GM06990 (cell line): Measurements from ENCODE around the gene DPH1.
A peak's percentile ranks its signal among the peaks of the same experiment; 100 is the strongest.

Experiments
- DNase-seq: peaks from one replicate; pipeline ENCODE4 v3.0.0-alpha.2; 2011; ENCODE audit not compliant: insufficient read length; ENCODE audit errors: extremely low read depth
- H3K27me3 ChIP-seq: replicated peaks from 2 replicates; pipeline ENCODE4 v1.6.0; 2011; ENCODE audit warnings: low read length; ENCODE audit not compliant: control insufficient read depth, insufficient read depth
- H3K36me3 ChIP-seq: 2 replicates; pipeline ENCODE4 v1.5.1; 2011; ENCODE audit warnings: low read length; ENCODE audit not compliant: control insufficient read depth, insufficient read depth
- H3K4me3 ChIP-seq: replicated peaks from 2 replicates; pipeline ENCODE4 v1.5.1; 2011; ENCODE audit warnings: low read depth, mild to moderate bottlenecking, control low read depth, low read length
- TF ChIP-seq, protein P1 (sequence below): IDR thresholded peaks from 2 replicates; pipeline ENCODE4 v1.5.1; 2011; ENCODE audit warnings: low read length, control low read depth, mild to moderate bottlenecking, inconsistent platforms; ENCODE audit not compliant: insufficient read depth, poor library complexity, severe bottlenecking

Gene DPH1

DNA sequence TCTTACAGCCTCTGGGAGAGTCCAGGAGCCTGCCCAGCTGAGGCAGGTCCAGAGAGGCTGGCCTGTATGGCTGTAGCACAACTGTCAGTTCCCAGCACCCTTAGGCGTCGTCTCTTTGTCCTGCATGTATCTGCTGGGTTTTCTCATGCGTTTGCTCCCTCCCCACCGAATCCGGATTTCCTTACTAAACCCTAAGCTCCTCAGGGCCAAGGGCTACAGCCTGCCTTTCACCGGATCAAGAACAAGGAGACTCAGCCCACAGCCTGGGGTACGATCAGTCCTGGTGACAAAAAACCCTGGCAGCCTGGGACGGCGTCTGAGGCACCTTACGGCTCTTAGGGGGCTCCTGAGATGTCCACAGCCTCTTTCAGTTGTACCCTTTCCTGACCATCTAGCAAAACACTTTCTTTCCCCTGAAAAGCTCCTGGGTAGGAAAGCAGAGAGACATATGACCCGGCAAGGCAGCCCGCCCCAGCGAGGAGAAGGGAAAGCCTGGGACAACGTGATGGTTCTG is 37.2 kb downstream of the DPH1 start:
- no peaks in the 10 kb centered on the region for H3K27me3 ChIP-seq
- no peak overlapping the region for H3K4me3 ChIP-seq
- DNase-seq, result no peak
- H3K36me3 ChIP-seq, result peaks cover 20% of the 10 kb centered on the region
- TF ChIP-seq, protein P1, sequence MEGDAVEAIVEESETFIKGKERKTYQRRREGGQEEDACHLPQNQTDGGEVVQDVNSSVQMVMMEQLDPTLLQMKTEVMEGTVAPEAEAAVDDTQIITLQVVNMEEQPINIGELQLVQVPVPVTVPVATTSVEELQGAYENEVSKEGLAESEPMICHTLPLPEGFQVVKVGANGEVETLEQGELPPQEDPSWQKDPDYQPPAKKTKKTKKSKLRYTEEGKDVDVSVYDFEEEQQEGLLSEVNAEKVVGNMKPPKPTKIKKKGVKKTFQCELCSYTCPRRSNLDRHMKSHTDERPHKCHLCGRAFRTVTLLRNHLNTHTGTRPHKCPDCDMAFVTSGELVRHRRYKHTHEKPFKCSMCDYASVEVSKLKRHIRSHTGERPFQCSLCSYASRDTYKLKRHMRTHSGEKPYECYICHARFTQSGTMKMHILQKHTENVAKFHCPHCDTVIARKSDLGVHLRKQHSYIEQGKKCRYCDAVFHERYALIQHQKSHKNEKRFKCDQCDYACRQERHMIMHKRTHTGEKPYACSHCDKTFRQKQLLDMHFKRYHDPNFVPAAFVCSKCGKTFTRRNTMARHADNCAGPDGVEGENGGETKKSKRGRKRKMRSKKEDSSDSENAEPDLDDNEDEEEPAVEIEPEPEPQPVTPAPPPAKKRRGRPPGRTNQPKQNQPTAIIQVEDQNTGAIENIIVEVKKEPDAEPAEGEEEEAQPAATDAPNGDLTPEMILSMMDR, result no peak

DNA sequence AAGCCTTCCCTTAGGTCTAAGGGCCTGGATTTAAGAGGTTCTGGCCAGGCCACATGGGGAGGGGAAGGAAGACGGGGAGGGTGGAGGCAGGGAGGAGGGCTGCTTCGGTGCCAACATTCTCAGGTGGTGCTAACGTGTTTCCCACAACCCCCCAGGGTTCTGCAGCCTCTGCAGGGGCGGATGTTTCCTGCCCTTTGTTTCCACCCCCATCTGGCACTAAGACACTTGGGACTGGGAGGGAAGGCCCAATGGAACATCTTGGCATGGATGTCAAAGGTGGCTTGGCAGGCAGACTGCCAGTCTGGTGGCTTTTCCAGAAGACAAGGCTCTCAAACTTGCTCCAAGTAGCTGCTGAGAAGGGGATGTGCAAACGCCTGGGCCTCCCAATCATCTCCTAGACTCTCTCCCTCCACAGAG is 37.7 kb downstream of the DPH1 start:
- TF ChIP-seq, protein P1, result no peak
- no peak for DNase-seq

DNA sequence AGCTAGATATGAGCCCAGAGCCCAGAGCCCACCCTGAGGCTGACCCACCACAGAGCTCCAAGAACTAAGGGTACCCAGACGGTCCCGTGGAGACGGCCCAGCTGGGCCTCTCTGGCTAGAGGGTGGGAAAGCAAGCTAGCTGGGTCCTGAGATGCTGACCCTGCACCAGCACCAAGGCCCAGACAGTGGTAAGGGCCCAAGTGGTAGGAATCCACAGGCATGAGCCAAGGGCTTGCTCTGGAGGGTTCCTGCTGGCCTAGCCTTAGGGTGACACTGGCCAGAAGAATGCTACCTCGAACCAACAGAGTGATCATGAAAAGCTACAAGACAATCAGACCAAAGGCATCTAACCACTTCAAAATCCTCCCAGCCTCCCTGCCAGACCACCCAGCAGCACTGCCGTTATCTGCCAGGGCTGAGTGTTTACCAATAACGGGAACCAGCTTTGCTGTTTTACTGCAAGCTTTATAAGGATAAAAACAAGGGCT is 38.1 kb downstream of the DPH1 start:
- no peaks in the 10 kb centered on the region for H3K27me3 ChIP-seq
- DNase-seq, result no peak

More for the DNA sequence above, 37.7 kb downstream of the DPH1 start:
- Histone ChIP-seq H3K36me3 (peaks cover 21% of the 10 kb centered on the region), H3K27me3 (no peaks in the 10 kb centered on the region), H3K4me3 (no peak overlapping the region)

DNA sequence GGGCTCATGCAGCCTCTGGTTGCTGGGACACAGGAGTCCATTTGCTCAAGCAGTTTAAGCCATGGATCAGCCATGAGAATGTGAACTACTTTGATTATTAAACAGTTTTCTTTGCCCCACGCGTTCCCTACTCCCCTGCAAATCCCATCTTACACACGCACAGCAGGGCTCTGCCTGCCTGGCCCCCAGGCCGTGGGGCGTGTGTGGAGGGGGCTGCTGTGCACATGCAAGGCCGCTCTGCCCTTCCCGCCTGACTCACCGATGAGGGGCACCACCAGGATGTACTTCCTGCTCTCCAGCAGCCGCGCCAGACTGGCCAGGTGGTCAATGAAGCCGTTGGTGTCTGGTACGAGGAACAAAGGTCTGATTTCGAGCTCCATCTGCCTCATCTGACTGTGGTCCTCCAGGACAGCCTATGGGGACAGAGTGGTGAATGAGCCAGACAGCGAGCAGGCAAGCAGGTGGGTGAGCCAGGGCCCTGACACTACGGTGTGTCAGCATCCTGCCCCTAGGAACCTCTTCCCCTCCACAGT is 38.6 kb downstream of the DPH1 start:
- Histone ChIP-seq H3K27me3 (no peaks in the 10 kb centered on the region), H3K36me3 (peaks cover 21% of the 10 kb centered on the region), H3K4me3 (no peak overlapping the region)
- TF ChIP-seq, protein P1, result no peak
- DNase-seq, result no peak

More for the DNA sequence above, 38.1 kb downstream of the DPH1 start:
- peaks cover 21% of the 10 kb centered on the region for H3K36me3 ChIP-seq
- H3K4me3 ChIP-seq, result no peak overlapping the region
- TF ChIP-seq, protein P1, result no peak

DNA sequence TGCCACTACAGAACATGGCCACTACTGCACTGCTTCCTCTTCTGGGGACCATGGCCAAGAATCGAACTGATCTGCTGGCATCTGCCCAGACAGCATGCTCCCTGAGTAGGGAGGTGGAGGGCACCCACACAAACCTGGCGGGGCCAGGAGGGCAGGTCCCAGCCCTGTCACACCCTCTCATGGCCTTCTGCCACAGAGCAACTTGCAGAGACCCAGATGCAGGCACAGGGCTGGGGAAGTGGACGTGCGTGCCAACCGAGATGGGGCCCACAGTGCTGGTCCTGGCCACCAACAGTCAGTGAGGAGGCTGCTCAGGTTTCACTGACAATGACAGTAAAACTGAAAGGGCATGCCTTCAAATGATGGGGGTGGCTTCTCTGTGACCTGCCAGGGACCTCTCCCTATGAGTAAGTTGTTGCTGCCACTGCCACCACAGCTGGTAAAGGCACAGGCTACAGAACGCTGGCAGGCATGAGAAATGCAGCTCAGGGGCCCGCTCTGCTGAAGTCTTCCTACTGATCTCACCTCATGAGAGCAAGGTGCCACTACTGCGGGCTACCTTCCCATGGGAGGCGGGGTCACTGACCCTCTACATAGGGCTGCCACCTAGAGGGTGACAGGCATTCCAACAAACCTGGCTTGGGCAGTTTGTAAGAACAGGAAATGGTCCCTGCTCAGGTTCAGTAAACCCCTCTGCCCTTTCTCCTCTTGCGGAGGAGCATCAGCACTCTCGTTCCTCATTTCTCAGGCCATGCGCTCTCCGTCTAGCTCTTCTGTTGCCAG is 40.5 kb downstream of the DPH1 start:
- peak; percentile 87 for DNase-seq
- TF ChIP-seq, protein P1, result peak; percentile 40
- Histone ChIP-seq H3K27me3 (no peaks in the 10 kb centered on the region), H3K36me3 (peaks cover 18% of the 10 kb centered on the region), H3K4me3 (no peak overlapping the region)
